ENCODE data around the gene GABRP. TPM values are rescaled to one million over a fixed set of nuclear protein-coding genes. Genes with fewer than 3 reads are reported as not detected.

GABRP gene
- total RNA-seq, 1 experiment from 2014 or later = 1.5 TPM

DNA sequence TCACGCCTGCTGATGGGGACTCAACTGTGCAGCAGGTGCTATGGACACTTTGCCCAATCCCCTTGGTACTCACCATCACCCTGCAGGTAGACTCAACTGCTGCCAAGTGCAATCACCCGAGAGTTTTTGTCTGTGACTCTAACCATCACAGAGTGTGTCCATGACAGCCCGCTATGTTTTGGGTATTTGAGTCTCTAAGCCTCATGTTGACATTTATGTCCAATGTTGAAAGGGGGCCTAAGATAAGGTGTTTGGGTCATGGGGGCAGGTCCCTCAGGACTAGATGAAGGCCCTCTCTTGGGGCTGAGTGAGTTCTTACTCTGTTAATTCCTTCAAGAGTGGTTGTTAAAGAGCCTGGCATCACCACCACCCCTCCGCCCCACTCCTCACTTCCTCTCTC is 44.1 kb upstream of the GABRP start:
- Histone ChIP-seq H3T11ph (ENCODE audit: low read length) (no peak overlapping the region), H4K91ac (ENCODE audit: insufficient read length, low read depth, low read length) (no peak overlapping the region), H4K8ac (replicated peaks; ENCODE audit: insufficient read length, low read depth, low read length) (no peak overlapping the region), H3K18ac (ENCODE audit: insufficient read length, low read depth, low read length) (no peak overlapping the region), H3K4me1 (ENCODE audit: insufficient read depth, low read length) (0 out of 2 replicates have a peak, but pooled peaks cover 2% of the 10 kb centered on the region), H3K79me2 (ENCODE audit: insufficient read depth, low read length) (no peaks in the 10 kb centered on the region), H3K9me3 (ENCODE audit: control insufficient read depth, low read depth, low read length) (peaks cover 8% of the 10 kb centered on the region), H3K23ac (ENCODE audit: insufficient read length, low read depth, low read length) (no peak overlapping the region), H2BK20ac (ENCODE audit: low read depth, low read length, poor library complexity, severe bottlenecking) (no peak overlapping the region), H4K20me1 (ENCODE audit: control insufficient read depth, insufficient read depth, insufficient read length) (no peaks in the 10 kb centered on the region), H3K79me1 (ENCODE audit: insufficient read depth, low read depth, low read length, poor library complexity, severe bottlenecking) (no peaks in the 10 kb centered on the region), H3K27me3 (ENCODE audit: insufficient read depth, low read length) (no peaks in the 10 kb centered on the region), H3K9ac (ENCODE audit: extremely low read depth, insufficient read length, low read length) (no peak overlapping the region), H3K56ac (ENCODE audit: insufficient read length, low read depth, low read length) (no peak overlapping the region), H2BK5ac (ENCODE audit: insufficient read length, low read length) (no peak overlapping the region), H3K14ac (ENCODE audit: insufficient read depth, low read length) (no peak overlapping the region), H2BK15ac (ENCODE audit: low read depth, low read length) (no peak overlapping the region), H2BK12ac (ENCODE audit: insufficient read length, low read depth, low read length) (no peak overlapping the region), H2AFZ (ENCODE audit: low read length) (no peak overlapping the region), H3K27ac (ENCODE audit: insufficient read length, low read depth, low read length) (no peak overlapping the region), H3K4me2 (ENCODE audit: insufficient read depth, insufficient read length, low read length) (no peak overlapping the region), H2BK120ac (ENCODE audit: low read depth, low read length, poor library complexity, severe bottlenecking) (no peak overlapping the region), H3K4ac (ENCODE audit: low read depth, low read length) (no peak overlapping the region), H4K5ac (ENCODE audit: insufficient read length, low read depth, low read length) (no peak overlapping the region), H3K23me2 (ENCODE audit: insufficient read length, low read depth, low read length, poor library complexity, severe bottlenecking) (peaks cover 4% of the 10 kb centered on the region), H2AK5ac (ENCODE audit: insufficient read length, low read length) (no peak overlapping the region)
- H3K27me3 Mint-ChIP-seq (ENCODE audit: low read depth) = peaks cover 24% of the 10 kb centered on the region
- peaks cover 16 to 21% of the 10 kb centered on the region in 2 experiments for H3K9me3 Mint-ChIP-seq
- H3K4me1 Mint-ChIP-seq = peaks cover 45 to 56% of the 10 kb centered on the region in 2 experiments
- TF ChIP-seq, protein P1, sequence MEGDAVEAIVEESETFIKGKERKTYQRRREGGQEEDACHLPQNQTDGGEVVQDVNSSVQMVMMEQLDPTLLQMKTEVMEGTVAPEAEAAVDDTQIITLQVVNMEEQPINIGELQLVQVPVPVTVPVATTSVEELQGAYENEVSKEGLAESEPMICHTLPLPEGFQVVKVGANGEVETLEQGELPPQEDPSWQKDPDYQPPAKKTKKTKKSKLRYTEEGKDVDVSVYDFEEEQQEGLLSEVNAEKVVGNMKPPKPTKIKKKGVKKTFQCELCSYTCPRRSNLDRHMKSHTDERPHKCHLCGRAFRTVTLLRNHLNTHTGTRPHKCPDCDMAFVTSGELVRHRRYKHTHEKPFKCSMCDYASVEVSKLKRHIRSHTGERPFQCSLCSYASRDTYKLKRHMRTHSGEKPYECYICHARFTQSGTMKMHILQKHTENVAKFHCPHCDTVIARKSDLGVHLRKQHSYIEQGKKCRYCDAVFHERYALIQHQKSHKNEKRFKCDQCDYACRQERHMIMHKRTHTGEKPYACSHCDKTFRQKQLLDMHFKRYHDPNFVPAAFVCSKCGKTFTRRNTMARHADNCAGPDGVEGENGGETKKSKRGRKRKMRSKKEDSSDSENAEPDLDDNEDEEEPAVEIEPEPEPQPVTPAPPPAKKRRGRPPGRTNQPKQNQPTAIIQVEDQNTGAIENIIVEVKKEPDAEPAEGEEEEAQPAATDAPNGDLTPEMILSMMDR (conservative IDR thresholded peaks at IDR 0.05) = no peak
- peak overlapping the region in 1 of 3 experiments; percentile 27; a peak in 1 of 7 replicates for H3K27ac Mint-ChIP-seq
- H3K4me3 Mint-ChIP-seq = no peak overlapping the region
- no CpG with 5 or more reads among the region's 4 CpGs for WGBS (ENCODE audit: extremely low coverage, insufficient read length, low lambda C conversion rate)
- H3K36me3 Mint-ChIP-seq (ENCODE audit: insufficient read depth in 1 of 3, low read depth in 3 of 3) = peaks cover 10 to 23% (median 12%) of the 10 kb centered on the region in 3 experiments
- peak; percentile 6 for DNase-seq
